T-helper 1 cell treated with Interleukin-12 subunit alpha and Interleukin-12 subunit beta and Interleukin-4 antibody, amounts not matched to agents 30 μg/mL and 1 μg/mL, for 36 hours (primary cell): ENCODE results near the gene ANXA3.

ENCODE experiments used
- H3K27ac Mint-ChIP-seq: one replicate; pipeline ENCODE4 v1.8.0; 2021; ENCODE audit warnings: mild to moderate bottlenecking, mixed read lengths
- H3K27me3 Mint-ChIP-seq: one replicate; pipeline ENCODE4 v1.8.0; 2021; ENCODE audit warnings: low read depth, mixed read lengths
- H3K36me3 Mint-ChIP-seq: one replicate; pipeline ENCODE4 v1.8.0; 2021; ENCODE audit warnings: low read depth, mixed read lengths
- H3K4me1 Mint-ChIP-seq: one replicate; pipeline ENCODE4 v1.8.0; 2021; ENCODE audit warnings: low read depth, mixed read lengths
- H3K4me3 Mint-ChIP-seq: one replicate; pipeline ENCODE4 v1.8.0; 2021; ENCODE audit warnings: mild to moderate bottlenecking, moderate library complexity, mixed read lengths
- H3K9me3 Mint-ChIP-seq: one replicate; pipeline ENCODE4 v1.8.0; 2021; ENCODE audit warnings: mixed read lengths

ANXA3 gene

DNA sequence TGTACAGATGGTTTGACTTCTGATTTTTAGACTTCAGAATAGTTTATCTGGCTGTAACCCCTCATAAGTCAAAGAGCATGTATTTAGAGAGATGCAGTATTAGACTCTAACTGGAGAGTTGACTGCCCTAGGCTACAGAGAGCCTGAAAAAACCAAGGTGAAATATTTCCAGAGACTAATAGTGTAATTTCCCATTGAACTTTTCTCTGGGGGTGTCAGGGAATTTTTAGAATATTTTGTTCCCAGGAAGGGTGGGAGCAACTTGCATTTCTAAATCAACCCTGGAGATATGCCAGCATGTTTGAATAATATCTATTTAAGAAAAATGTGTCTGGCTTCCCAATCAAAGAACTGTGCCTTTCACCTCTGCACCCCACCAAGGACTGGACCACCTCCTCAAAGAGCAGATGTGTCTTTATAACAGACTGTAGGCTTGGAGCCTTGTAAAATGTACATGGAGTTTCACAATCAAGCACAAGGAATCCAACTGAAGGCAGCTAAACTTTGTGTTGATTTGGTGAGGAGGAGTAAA lies 2.0 kb downstream of the ANXA3 start:
- Mint-ChIP-seq H3K9me3 (peaks cover 19% of the 10 kb centered on the region), H3K36me3 (peaks cover 35% of the 10 kb centered on the region), H3K4me1 (peaks cover 30% of the 10 kb centered on the region), H3K27me3 (peaks cover 19% of the 10 kb centered on the region), H3K27ac (peak overlapping the region; percentile 26), H3K4me3 (peak overlapping the region; percentile 84)

- no peaks in the 10 kb centered on the region for H3K27me3 Mint-ChIP-seq
- H3K4me3 Mint-ChIP-seq: no peak overlapping the region
- peaks cover 23% of the 10 kb centered on the region for H3K4me1 Mint-ChIP-seq
- H3K36me3 Mint-ChIP-seq: peaks cover 38% of the 10 kb centered on the region
- peaks cover 19% of the 10 kb centered on the region for H3K9me3 Mint-ChIP-seq
- no peak overlapping the region for H3K27ac Mint-ChIP-seq
These were observed 5.1 kb downstream of the ANXA3 start for GRCh38 chr4:78556665-78557064.

- Mint-ChIP-seq H3K4me3 (no peak overlapping the region), H3K9me3 (peaks cover 15% of the 10 kb centered on the region), H3K4me1 (peaks cover 17% of the 10 kb centered on the region), H3K27me3 (no peaks in the 10 kb centered on the region), H3K36me3 (peaks cover 36% of the 10 kb centered on the region), H3K27ac (no peak overlapping the region)
These were observed 6.3 kb downstream of the ANXA3 start for GRCh38 chr4:78557841-78558240.

GRCh38 chr4:78558410-78558809 lies 6.8 kb downstream of the ANXA3 start:
- no peak overlapping the region for H3K27ac Mint-ChIP-seq
- no peak overlapping the region for H3K4me3 Mint-ChIP-seq
- peaks cover 15% of the 10 kb centered on the region for H3K9me3 Mint-ChIP-seq
- H3K36me3 Mint-ChIP-seq: peaks cover 36% of the 10 kb centered on the region
- H3K4me1 Mint-ChIP-seq: peaks cover 15% of the 10 kb centered on the region
- H3K27me3 Mint-ChIP-seq: no peaks in the 10 kb centered on the region

DNA sequence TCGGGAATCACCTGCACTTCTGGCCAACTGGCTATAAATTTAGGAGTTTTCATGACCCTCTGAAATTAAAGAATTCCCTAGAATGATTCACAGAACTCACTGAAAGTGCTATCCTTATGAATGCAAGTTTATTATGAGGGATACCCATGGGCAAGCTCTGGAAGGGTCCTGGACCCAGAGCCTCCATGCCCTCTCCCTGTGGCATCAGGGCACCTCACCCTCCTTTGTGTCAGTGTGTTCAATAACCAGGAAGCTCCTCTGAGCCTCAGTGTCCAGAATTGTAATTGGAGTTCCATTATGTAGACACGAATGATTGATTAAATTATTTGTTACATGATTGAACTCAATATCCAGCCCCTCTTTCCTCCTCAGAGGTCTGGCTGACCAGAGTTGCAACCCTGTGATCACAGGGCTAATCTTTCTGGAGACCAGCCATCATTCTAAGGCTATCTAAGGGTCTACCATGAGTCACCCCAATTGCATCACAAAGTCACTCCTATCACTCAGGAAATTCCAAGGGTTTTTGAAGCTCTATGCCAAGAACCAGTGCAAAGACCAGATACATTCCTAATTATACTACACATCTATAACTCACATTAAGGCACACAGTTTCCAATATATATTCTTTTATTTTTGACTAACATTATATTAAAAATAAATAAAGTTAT lies 8.9 kb downstream of the ANXA3 start:
- no peaks in the 10 kb centered on the region for H3K27me3 Mint-ChIP-seq
- peaks cover 4% of the 10 kb centered on the region for H3K9me3 Mint-ChIP-seq
- H3K27ac Mint-ChIP-seq: no peak overlapping the region
- peaks cover 18% of the 10 kb centered on the region for H3K4me1 Mint-ChIP-seq
- H3K4me3 Mint-ChIP-seq: no peak overlapping the region
- H3K36me3 Mint-ChIP-seq: peaks cover 32% of the 10 kb centered on the region

DNA sequence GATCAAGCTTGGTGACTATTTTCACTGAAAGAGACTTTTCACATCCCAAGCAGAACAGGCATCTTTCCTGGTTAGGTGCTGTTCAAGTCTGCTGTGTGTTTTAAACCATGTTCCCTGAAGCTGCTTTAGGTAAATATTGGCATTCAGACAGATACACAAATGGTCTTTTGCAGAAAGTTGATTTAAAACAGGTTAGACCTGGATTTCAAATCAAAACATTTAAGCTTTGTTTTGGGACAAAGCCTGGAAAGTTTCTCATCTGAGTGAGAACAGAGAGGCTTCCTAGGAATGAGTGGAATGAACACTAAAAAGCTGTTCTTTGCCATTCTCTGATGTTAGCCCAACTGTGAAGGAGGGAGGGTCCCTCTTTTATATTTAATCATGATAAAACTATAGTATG lies 10.1 kb downstream of the ANXA3 start:
- H3K36me3 Mint-ChIP-seq: peaks cover 23% of the 10 kb centered on the region
- no peak overlapping the region for H3K27ac Mint-ChIP-seq
- no peaks in the 10 kb centered on the region for H3K27me3 Mint-ChIP-seq
- H3K4me1 Mint-ChIP-seq: peaks cover 15% of the 10 kb centered on the region
- H3K4me3 Mint-ChIP-seq: no peak overlapping the region
- H3K9me3 Mint-ChIP-seq: peaks cover 4% of the 10 kb centered on the region

DNA sequence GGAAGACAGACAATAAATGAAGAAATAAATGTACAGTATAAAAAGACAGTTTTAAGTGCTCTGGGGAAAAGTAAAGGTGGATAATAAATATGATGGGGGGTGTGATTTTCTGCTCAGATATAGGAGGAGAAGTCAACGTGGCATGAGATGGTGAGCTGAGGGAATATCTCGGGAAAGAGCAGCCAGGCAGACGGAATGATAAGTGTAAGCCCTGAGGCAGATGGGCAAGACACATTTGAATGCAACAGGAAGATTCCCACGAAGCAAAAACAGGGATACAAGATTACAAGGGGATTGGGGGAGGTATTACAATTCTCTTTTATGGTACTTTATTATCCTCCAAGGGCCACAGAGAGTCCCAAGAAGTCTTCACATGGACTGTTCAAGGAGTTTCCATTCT lies 11.1 kb downstream of the ANXA3 start:
- H3K9me3 Mint-ChIP-seq: no peaks in the 10 kb centered on the region
- no peak overlapping the region for H3K4me3 Mint-ChIP-seq

DNA sequence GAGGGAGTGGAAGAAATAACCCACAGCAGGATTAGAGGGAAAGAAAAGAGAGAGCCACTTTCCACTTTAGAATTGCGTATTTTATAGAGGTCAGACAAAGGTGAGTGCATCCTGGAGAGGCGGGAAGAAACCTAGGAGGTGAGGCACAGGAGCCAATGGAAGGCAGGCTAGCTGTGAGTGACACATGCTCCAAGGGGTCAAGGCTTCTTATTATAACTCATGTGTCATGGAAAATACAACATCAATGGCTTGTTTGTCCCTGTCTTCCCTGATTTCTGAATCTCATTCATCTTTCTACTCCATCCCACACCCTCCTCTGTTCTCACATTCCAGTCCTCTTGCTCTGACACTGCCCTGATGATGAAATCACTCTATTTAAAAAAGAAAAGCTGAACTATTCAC lies 14.4 kb downstream of the ANXA3 start:
- H3K9me3 Mint-ChIP-seq: no peaks in the 10 kb centered on the region
- no peaks in the 10 kb centered on the region for H3K27me3 Mint-ChIP-seq
- no peak overlapping the region for H3K4me3 Mint-ChIP-seq
- H3K27ac Mint-ChIP-seq: no peak overlapping the region
- H3K36me3 Mint-ChIP-seq: peaks cover 15% of the 10 kb centered on the region
- H3K4me1 Mint-ChIP-seq: peaks cover 26% of the 10 kb centered on the region

More for the DNA sequence above, 11.1 kb downstream of the ANXA3 start:
- H3K4me1 Mint-ChIP-seq: peaks cover 21% of the 10 kb centered on the region
- no peak overlapping the region for H3K27ac Mint-ChIP-seq
- peaks cover 16% of the 10 kb centered on the region for H3K36me3 Mint-ChIP-seq
- no peaks in the 10 kb centered on the region for H3K27me3 Mint-ChIP-seq

DNA sequence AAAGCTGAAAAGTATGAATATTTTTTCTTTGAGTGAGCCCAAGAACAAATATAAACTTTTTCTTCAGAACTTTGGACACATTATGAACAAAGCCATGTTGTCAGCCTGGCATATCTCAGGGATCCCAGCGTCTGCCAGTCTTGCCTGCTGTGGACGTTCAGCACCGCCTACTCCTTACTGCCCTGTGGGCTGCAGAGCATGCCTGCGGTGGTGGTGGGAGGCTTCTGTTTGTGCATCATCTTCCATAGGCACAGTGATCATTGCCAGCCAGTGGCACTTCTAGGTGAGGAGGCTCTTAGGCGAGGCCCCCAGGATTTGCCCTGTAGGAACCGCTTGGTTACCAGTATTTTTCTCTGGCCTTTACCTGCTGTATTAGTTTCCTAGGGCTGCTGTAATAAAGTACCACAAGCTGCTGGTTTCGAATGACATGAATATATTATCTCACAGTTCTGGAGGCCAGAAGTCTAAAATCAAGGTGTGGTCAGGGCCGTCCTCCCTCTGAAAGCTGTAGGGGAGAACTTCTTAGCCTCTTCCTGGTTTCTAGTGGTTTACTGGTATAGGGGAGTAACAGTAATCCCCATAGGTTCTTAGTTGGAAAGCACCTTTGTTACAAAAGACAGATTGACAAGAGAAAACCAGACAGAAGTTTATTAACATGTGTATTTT lies 15.4 kb downstream of the ANXA3 start:
- no peak overlapping the region for H3K4me3 Mint-ChIP-seq
- peaks cover 26% of the 10 kb centered on the region for H3K4me1 Mint-ChIP-seq
- peak overlapping the region; percentile 42 for H3K27ac Mint-ChIP-seq
- no peaks in the 10 kb centered on the region for H3K27me3 Mint-ChIP-seq
- H3K9me3 Mint-ChIP-seq: no peaks in the 10 kb centered on the region
- H3K36me3 Mint-ChIP-seq: peaks cover 20% of the 10 kb centered on the region

DNA sequence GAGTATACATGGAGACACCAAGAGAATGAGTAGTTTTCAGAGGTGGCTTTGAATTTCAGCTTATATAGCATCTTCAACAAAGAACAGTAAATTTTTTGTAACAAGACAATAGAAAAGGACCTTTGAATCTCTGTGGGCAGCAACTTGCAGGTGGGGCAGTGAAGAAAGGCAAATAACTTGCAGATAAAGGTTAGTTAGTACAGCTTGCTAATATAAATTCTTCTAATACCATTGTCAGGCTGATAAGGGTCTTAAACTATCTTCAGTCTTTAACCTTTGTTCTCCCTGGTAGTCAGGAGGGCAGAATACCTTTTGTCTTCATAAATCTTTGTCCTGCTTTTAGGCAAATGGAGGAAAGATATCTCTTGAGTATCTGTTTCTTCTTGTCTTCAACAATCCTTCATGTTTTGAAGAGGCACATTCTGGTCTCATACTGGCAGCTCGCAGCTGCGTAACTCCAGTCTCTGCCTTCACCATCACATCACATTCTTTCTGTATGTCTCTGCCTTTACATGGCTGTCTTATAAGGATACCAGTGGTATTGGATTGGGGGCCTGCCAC lies 16.0 kb downstream of the ANXA3 start:
- H3K4me1 Mint-ChIP-seq: peaks cover 26% of the 10 kb centered on the region
- H3K36me3 Mint-ChIP-seq: peaks cover 22% of the 10 kb centered on the region

GRCh38 chr4:78568640-78569305 lies 17.2 kb downstream of the ANXA3 start:
- Mint-ChIP-seq H3K27me3 (no peaks in the 10 kb centered on the region), H3K9me3 (no peaks in the 10 kb centered on the region), H3K36me3 (peaks cover 26% of the 10 kb centered on the region), H3K27ac (no peak overlapping the region), H3K4me3 (no peak overlapping the region), H3K4me1 (peaks cover 26% of the 10 kb centered on the region)

More for the DNA sequence above, 16.0 kb downstream of the ANXA3 start:
- Mint-ChIP-seq H3K27me3 (no peaks in the 10 kb centered on the region), H3K4me3 (no peak overlapping the region), H3K9me3 (no peaks in the 10 kb centered on the region), H3K27ac (peak overlapping the region; percentile 18)

GRCh38 chr4:78569306-78569821 lies 17.8 kb downstream of the ANXA3 start:
- Mint-ChIP-seq H3K4me3 (no peak overlapping the region), H3K27ac (no peak overlapping the region), H3K27me3 (no peaks in the 10 kb centered on the region), H3K9me3 (no peaks in the 10 kb centered on the region), H3K36me3 (peaks cover 24% of the 10 kb centered on the region), H3K4me1 (peaks cover 21% of the 10 kb centered on the region)

GRCh38 chr4:78570117-78570516 lies 18.5 kb downstream of the ANXA3 start:
- Mint-ChIP-seq H3K9me3 (no peaks in the 10 kb centered on the region), H3K27me3 (no peaks in the 10 kb centered on the region), H3K4me3 (no peak overlapping the region), H3K27ac (no peak overlapping the region), H3K36me3 (peaks cover 19% of the 10 kb centered on the region), H3K4me1 (peaks cover 17% of the 10 kb centered on the region)

DNA sequence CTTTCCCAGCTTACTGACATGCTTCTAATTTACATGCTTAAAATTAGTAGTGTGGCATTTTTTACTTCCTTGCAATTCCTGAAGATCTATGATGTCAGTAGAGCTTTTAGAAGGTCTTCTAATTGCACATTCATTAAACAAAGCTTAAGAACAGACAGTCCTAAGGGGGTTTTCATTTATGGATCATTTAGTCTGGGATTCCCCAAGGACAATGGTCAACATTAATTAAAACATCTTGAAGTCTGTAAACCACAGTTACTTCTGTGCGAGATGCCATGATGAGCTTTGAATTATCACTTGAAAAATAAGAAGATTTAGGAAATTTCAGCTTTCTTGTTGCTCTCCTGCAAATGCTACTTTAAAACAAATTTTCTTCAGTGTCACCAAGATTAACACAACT lies 20.2 kb downstream of the ANXA3 start:
- Mint-ChIP-seq H3K27me3 (no peaks in the 10 kb centered on the region), H3K27ac (no peak overlapping the region), H3K4me3 (no peak overlapping the region), H3K4me1 (peaks cover 13% of the 10 kb centered on the region), H3K9me3 (no peaks in the 10 kb centered on the region), H3K36me3 (peaks cover 23% of the 10 kb centered on the region)
